C4-2B (cell line): ENCODE measurements around the gene TAB3.

Source experiments
- ZFX ChIP-seq: fragments of 450-650 bp; IDR thresholded peaks from 2 replicates; pipeline ENCODE4 v1.6.1; 2017
- TF ChIP-seq, protein P1 (sequence below): fragments of 450-650 bp; conservative IDR thresholded peaks from 2 replicates; pipeline ENCODE4 v1.5.1; 2017; ENCODE audit warnings: mild to moderate bottlenecking

DNA sequence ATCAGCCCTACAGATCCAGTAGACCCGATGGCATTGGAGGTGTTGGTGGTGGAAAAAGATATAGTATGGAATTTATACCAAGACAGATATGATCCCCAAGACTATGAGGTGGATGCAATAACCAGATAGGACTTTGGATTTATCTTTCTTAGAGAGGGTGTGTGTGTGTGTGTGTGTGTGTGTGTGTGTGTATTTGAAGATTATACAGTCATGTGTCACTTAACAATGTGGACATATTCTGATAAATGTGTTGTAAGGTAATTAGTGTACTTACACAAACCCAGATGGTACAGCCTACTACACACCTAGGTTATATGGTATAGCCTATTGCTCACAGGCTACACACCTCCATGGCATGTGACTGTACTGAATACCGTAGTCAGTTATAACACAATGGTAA, 24.4 kb upstream of the TAB3 start:
- TF ChIP-seq, protein P1, sequence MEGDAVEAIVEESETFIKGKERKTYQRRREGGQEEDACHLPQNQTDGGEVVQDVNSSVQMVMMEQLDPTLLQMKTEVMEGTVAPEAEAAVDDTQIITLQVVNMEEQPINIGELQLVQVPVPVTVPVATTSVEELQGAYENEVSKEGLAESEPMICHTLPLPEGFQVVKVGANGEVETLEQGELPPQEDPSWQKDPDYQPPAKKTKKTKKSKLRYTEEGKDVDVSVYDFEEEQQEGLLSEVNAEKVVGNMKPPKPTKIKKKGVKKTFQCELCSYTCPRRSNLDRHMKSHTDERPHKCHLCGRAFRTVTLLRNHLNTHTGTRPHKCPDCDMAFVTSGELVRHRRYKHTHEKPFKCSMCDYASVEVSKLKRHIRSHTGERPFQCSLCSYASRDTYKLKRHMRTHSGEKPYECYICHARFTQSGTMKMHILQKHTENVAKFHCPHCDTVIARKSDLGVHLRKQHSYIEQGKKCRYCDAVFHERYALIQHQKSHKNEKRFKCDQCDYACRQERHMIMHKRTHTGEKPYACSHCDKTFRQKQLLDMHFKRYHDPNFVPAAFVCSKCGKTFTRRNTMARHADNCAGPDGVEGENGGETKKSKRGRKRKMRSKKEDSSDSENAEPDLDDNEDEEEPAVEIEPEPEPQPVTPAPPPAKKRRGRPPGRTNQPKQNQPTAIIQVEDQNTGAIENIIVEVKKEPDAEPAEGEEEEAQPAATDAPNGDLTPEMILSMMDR, result no peak
- TF ChIP-seq ZFX, result no peak
